ENCODE results near the gene HELZ.
A peak's percentile ranks its signal among the peaks of the same experiment; 100 is the strongest.
"Not testable (repeated sequence)": the region's sequence is repeated elsewhere in the genome, so short reads cannot be mapped to it uniquely, and the experiment has no call there.

Gene HELZ

DNA sequence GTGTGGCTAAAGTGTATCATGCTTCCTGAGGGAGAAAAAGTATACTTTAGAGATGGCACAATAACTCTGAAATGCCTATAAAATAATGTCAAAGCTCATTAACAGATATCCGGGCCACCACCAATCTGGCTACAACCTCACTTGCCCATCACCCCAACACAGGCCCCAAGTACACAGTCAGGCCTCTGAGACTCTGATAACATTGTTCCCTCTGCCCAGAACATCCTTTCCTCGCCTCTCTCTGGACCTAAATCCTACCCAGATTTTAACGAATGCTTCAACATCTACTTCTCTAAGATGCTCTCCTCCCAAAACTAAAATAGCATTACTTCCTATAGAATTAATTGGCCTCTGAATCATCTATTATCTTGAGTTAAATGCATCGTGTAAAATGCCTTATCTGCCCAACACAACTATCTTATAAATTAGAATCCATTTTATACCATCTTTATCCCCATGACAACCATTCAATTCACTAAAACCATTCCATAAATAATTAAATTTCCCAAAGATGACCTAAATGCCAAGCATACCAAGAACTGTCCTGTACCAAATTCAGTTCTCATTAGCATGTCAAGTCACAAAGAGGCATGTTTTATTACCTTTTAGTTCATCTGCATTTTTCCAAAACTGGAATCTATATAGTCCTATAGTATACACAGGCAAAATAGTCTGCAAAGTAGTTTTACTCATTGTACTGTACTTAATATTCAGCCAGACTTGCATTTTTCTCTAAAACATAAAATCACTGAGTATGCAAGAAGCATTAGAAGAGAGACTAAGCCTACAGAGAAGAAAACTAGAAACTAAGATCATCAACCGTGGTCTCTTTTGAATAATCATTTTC is 15.7 kb downstream of the HELZ start:
- no peak for DNase-seq

DNA sequence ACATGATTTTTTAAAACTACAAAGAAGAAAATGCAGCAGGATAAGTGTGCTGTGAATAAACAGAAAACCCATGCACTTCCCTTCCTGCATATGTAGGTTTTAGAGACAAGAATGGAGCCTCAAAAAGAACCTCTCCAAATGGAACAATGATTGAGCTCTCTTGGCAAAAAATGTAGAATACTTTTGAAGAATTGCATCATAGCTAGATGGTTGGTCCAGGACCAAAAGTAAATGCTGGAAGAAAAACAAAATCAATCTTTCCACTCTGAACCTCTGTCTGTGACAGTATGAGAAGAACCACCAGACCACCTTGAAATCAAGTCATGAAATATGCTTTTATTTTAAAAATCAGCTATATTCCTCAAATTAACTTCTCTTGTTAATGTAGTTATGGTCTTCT is 17.5 kb downstream of the HELZ start:
- no peak for DNase-seq

DNA sequence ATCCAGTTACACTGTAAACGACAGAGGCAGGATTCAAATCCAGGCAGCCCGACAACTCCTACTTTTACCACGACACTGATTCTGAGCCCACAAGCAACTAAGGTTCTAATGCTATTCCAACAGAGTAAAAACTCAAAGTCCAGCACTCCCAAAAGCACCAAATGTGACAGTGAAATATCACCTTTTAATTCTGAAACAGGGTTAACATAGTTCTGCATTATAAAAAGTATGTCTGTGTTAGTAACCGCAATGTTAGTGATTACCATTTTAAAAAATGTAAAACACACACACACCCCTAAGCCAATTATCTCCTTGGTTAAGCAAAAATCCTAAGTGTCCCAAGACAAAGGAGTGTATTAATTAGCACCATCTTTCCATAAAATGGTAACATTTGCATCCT is 19.7 kb downstream of the HELZ start:
- DNase-seq: no peak

DNA sequence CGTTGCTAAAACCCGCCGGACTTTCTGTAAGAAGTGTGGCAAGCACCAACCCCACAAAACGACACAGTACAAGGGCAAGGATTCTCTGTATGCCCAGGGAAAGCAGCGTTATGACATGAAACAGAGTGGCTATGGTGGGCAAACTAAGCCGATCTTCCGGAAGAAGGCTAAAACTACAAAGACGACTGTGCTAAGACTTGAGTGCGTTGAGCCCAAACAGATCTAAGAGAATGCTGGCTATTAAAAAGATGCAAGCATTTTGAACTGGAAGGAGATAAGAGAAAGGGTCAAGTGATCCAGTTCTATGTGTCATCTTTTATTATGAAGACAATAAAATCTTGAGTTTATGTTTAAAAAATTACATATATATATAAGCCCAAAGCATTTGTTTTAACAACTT is 20.3 kb downstream of the HELZ start:
- DNase-seq: no peak

DNA sequence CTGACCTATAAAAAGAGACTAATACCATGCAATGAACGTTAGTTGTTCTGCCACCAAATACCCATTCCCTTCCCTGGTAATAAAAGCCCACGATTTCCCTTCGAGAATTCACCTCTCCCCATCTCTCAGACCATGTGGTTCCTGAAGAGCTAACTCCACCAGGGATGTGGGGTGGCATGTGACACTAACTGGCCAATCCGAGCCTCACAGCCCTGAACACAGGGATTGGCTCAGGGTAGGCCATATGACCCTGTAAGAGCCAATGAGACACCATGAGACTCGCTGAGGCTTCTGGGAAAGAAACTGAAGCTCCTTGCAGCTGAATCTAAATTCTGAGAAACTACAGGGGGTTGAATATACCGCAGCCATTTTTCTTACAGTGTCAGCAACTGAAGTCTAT is 21.1 kb downstream of the HELZ start:
- DNase-seq: no peak

DNA sequence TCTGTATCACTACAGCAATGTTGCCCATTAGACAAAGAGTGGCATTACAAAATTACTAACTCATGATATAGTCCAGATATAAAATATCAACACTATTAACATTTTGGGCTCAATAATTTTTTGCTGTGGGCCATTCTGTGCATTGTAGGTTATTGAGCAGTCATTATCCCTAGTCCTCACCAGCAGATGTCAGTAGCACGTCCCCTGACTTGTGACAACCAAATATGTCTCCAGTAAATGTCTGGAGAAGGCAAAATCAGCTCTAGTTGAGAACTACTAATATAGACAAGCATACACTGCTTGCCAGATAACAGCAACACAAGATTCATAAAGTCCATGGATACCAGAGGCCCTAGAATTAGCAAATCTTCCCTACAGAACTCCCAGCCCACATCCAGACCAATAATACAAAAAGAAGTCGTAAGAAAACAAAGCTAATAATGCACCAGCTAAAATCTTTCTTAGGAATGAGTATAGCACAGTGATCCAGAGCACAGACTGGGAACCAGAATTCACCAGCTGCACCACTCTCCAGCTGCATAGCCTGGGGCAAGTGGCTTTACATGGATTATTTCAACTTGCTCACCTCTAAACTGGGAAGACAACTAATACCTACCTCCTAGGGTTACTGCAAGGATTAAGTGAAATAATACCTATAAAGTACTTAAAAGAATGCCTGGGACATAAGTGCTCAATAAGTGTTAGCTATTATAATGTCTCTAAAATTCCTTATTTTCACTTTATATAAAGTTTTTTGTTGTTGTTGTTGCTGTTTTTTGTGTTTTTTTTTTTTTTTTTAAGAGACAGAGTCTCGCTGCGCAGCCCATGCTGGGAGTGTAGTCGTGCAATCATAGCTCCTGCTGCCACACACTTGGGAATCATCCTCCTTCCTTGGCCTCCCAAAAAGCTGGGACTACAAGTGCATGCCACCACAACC is 23.7 kb downstream of the HELZ start:
- peak in 1 of 14 donors; percentile 3 for DNase-seq

DNA sequence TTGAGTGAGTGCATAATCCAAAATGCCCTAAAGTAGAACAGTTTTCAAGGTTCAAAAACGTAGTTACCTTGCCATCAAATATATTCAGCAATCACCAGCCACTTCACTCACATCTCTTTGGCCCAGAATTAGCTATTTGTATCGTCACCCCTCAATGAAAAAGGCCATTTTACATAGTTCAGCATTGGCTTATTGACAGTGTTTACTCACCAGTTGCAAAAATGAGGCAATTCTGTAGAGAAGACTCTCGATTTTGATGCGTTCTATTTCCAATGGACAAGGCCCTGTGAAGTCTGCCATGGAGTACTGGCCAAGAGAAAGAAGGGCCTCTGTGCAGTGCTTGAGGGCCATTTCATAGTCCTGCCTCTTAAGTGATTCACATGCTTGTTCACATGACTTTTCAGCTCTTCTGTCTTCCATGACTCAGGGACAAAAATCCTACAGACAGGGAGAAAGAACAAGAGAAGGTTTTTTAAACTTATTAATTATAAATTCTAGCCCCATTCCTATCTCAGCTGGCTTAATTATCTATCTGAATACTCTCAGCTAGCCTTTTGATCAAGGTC is 26.5 kb downstream of the HELZ start:
- peak in 3 of 14 donors; percentile 2 to 10 (median 4) for DNase-seq

DNA sequence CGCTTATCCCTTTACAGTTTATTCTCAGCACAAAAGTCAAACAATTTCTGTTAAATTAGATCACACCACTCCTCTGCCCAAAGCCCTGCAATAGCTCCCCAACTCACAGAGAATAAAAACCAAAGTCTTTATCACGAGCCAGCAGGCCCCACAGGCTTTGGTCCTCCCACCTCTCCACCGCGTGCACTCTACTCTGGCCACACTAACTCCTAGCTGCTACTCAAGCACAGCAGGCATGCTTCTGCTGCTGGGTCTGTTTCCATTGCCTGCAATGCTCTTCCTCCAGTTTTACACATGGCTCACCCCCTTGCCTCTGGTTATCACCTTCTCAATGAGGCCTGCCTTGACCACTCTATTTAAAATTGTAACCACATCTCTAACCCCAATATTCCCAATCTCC is 27.6 kb downstream of the HELZ start:
- no peak for DNase-seq

DNA sequence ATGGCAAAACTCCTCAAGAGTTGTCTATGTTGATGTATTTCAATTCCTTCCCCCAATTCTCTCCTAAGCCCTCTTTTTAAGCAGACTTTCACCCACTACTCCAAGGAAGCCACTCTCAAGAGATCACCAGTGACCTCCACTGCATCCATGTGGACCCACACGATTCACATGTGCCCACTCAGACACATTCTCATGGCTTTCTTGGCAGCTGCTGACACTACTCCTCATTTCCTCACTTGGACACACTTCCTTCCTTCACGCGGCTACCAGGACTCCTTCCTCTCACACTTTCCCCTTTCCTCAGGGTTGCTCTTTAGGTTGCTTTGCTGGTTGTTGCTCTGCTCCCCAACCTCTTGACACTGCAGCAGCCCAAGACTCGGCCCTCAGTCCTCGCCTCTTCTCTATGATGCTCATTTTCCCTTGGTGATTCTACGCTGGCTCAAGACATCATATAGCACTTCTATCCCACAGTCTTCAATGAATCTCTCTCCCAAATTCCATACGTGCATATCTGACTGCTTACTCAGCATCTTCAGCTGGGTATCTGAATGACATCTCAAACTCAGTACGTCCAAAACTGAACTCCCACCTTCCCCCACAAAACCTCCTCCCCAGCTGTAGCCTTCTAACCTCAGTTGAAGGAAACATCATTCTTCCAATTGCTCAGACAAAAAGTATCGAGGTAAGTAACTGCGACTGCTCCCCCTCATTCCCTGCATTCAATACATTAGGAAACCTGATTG is 28.2 kb downstream of the HELZ start:
- no peak for DNase-seq

DNA sequence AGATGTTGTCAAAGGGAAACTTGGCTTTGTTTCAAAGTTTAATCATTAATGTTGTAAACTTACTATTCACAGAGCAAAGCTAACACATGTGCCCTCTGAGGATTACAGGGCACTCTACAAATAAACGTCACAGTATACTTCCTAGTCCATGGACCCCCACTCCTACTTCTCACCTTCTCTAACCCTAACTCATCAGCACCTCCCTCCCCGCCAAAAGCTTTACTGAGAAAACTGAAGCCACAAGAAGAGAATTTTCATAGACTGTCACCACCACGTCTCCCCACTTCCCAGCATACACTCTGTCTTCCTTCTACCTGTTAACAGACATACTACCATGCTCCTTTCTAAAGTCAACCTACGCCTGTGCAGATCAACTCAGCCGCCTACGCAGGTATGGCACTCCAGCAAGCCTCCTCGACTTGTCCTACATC is 29.0 kb downstream of the HELZ start:
- no peak for DNase-seq

DNA sequence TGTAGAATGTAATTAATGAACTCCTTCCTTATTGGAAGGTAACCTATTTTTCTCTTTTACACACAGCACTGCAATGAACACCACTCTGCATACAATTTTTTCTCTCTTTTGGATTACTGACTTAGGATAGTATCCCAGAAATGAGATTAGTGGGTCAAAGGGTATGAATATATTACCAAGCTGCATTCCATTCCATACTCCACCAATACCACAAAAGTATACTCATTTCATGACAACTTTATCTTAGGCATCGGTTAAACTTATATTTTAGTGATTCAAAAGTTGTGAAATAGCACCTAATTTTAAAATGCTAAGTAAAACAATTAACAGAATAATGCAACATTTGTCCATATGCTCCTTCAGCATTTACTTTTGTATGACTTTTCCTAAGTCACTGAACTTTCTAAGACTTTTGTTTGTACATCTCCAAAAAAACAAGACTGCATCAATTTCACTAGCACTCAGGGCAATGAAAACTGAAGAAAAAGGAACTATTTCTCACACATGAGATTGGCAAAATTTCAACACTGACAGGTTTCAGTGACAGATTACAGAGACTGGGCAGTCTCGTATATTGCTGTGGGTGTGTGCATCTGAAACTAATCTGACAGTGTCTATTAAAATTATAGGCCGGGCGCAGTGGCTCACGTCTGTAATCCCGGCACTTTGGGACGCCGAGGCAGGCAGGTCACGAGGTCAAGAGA is 32.1 kb downstream of the HELZ start:
- DNase-seq: no peak

DNA sequence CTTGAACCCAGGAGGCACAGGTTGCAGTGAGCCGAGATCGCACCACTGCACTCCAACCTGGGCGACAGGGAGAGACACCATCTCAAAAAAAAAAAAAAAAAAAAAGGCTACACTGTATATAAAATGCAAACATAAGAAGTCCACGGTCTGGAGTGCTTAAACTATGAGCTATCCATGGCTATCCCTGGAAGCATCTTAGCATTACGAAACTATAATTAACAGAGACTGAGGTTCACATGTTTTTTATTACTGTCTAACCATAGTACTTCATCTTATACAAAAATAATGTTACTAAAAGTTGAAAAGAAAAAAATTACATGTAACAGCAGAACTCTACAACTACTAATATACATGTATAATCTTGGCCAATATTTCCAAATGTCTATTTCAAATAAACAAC is 32.8 kb downstream of the HELZ start:
- no peak for DNase-seq

DNA sequence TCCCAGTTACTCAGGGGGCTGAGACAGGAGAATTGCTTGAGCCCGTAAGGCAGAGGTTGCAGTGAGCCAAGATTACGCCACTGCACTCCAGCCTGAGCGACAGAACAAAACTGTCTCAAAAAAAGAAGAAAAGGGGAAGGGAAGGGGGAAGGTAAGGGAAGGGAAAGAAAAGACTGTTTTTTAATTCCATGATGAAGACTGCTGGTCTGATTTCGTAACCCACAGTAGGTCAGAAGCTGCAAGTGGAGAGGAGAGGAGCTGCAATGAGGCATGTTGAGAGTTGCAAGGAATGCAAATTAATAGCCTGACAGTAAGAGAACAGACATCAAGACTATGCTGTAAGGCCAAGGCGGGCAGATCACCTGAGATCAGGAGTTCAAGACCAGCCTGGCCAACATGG is 33.3 kb downstream of the HELZ start:
- no peak for DNase-seq

DNA sequence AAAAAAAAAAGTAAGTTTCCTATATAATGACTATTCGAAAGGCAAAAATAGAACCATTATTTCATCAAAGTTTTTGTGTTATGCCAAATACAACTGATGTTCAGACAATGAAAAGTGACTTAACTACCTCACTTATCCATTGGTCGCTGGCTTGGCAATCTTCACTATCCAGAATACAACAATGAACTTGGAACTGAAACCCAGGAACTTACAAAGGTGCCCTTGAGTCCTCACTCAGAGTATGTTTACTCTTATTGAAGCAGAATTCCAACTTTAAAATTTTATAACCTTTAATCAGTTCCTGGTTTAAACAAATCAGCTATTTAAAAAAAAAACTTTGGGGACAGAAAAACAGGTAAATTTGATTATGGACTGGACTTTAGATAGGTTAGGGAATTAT is 34.1 kb downstream of the HELZ start:
- DNase-seq: no peak

DNA sequence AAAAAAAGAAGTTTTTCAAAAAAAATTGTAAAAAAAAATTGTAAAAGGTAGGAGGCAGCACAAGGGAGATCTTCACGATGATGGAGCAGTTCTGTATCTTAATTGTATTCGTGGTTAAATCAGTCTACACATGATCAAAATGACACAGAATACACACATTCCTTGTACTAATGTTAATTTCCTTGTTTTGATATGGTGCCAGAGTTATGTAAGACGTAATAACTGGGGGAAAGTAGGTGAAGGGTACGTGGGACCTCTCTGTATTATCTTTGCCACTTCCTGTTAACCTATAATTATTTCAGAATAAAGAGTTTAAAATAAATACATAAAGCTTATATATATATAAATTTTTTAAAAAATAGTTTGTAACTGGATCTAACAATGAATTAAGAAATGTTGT is 36.8 kb downstream of the HELZ start:
- DNase-seq: no peak

DNA sequence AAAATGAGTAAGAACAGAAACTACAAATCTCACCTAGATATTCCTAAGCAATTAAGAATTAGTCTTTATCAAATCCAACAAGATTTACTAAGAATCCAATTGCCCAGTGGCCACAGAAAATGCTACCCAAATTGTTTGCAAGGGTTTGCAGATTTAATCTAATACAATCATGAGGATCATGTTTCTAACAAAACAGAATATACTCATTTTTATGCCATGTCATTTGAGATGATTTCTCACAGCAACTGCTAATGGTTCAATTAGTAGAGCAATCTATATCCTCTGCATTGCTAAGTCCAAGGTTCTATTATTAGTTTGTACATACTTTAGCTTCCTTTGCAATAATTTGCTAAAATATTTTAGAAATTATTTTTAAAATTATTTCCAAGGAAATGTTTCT is 41.2 kb downstream of the HELZ start:
- no peak for DNase-seq

DNA sequence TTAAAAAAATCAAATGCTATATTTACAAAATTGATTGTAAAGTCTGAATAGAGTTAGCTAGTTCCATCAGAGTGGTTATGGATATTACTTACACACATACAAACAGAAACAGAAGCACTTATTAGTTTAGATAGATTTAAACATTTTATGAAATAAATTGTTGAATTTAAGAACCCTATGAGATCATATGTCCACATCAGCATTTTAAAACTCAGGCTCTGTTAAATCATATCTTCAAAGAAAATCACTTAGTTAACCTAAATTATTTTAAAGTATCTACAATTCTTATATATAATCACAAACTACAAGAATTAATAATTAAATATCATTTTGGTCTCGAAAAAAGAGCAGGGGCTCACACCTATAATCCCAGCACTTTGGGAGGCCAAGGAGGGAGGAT is 42.5 kb downstream of the HELZ start:
- no peak for DNase-seq

DNA sequence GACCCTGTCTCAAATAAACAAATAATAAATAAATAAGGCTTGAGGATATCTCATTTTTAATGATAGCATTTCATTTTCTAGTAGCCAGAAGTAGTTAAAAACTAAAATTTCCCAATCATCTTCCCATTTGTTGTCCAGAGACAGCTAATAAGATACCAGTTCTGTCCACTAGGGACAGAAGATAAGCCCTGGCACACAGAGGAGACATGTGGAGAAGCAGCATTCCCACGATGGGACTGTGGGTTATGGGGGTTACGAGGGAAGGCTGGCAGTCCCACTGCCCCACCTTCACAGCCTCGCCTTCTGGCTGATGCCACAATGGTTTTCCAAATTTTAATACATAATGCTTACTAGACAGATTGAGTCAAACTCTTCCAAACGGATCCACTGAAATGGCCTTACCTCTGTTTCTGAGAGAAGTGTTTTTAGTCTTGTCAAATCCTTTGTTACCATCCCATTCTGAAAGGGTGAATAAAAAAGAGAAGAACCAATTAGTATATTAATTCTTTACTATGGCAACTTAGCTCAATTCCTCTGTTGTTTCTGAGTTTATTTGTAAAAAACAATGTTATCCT is 44.2 kb downstream of the HELZ start:
- DNase-seq: no peak

DNA sequence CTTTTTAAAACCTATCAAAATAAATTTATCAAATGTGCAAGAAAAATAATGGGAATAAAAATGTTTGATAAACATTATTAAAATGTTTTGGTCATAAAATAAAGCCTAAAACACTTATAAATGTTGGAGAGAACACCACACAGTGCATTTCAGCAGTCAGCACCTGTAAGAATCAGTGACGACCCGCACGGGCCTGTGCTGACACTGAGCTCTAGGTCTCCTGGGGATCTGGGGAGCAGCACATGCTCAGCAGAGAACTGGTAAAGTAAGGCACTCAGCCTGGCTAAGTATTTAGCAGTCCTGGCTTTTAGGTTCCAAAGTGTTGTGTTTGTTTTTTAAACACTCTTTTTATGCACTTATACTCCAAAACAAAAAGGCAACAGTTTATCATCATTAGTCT is 46.9 kb downstream of the HELZ start:
- no peak for DNase-seq

DNA sequence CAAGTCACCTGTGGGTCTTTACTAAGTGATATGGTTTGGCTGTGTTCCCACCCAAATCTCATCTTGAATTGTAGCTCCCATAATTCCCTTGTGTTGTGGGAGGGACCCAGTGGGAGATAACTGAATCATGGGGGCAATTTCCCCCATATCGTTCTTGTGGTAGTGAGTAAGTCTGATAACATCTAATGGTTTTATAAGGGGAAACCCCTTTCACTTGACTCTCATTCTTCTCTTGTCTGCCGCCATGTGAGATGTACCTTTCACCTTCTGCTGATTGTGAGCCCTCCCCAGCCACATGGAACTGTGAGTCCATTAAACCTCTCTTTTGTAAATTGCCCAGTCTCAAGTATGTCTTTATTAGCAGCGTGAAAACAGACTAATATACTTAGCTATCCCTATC is 48.0 kb downstream of the HELZ start:
- DNase-seq: not testable (repeated sequence)

DNA sequence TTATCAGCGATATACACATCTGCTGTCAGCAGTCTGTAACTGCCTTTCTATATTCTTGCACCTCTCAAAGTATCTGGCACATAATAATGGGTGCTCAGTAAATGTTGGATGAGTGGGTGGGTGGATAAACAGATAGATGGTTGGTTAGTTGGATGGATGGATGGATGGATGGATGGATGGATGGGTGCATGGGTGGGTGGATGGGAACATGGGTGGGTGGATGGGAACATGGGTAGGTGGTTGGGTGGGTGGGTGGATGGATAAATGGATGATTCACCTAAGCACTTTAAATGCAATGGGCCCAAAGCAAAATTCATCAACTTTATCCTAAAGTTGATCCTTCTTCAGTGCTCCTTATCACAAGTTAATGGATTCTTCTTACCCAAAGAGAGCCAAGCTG is 48.6 kb downstream of the HELZ start:
- DNase-seq: no peak

DNA sequence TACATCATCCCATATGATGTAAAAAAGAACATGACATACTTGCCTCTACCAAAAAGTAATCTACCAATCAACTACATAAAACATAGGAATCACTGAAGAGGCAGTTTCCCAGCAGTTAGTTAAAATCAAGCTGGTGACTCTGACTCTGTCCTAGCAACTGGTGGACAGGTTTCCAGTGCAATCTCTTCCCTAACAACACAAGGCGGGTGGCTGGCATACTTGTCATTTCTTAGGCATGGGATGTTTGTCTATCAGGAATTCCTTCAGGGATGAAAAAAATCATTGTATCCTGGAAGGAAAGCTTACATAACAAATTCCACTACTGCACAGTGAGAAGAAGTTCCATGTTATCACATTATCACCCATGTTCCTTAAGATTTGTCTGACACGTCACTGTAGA is 50.9 kb downstream of the HELZ start:
- DNase-seq: no peak
